Osteocyte (in vitro differentiated cells): ENCODE data around the gene LINC00305. TPM values are rescaled to one million over a fixed set of nuclear protein-coding genes. Genes with fewer than 3 reads are reported as not detected.

Experiments
- DNase-seq: peaks from one replicate; pipeline ENCODE4 v3.0.0; 2021; ENCODE audit warnings: mixed read lengths; ENCODE audit not compliant: unreplicated experiment; ENCODE audit errors: extremely low spot score
- H3K27ac Mint-ChIP-seq: one replicate; pipeline ENCODE4 v1.8.0; 2021; ENCODE audit warnings: mild to moderate bottlenecking, mixed read lengths; ENCODE audit not compliant: unreplicated experiment
- H3K27me3 Mint-ChIP-seq: one replicate; pipeline ENCODE4 v1.8.0; 2021; ENCODE audit warnings: mixed read lengths; ENCODE audit not compliant: unreplicated experiment
- H3K36me3 Mint-ChIP-seq: one replicate; pipeline ENCODE4 v1.8.0; 2021; ENCODE audit warnings: mixed read lengths; ENCODE audit not compliant: unreplicated experiment
- H3K4me1 Mint-ChIP-seq: one replicate; pipeline ENCODE4 v1.8.0; 2021; ENCODE audit warnings: mixed read lengths; ENCODE audit not compliant: unreplicated experiment
- H3K4me3 Mint-ChIP-seq: one replicate; pipeline ENCODE4 v1.8.0; 2021; ENCODE audit warnings: mild to moderate bottlenecking, moderate library complexity, mixed read lengths; ENCODE audit not compliant: unreplicated experiment
- H3K9me3 Mint-ChIP-seq: one replicate; pipeline ENCODE4 v1.8.0; 2021; ENCODE audit warnings: mixed read lengths; ENCODE audit not compliant: unreplicated experiment
- CTCF ChIP-seq: fragments of 200-600 bp; sonication (generic); IDR thresholded peaks from 2 replicates; pipeline ENCODE4 v1.5.0; 2021; ENCODE audit warnings: antibody characterized with exemption, mild to moderate bottlenecking, moderate library complexity
- total RNA-seq: library from RNA; stranded (reverse); gene quantifications from 2 replicates; pipeline ENCODE4 v1.2.1, GENCODE V29; 2021

LINC00305 gene
- total RNA-seq, 1 donor from 2014 or later, result not detected

GRCh38 chr18:64031411-64031810 lies 117.5 kb downstream of the LINC00305 start:
- TF ChIP-seq CTCF, result no peak
- no peaks in the 10 kb centered on the region for H3K9me3 Mint-ChIP-seq
- H3K4me1 Mint-ChIP-seq, result no peaks in the 10 kb centered on the region
- DNase-seq, result no peak
- no peak overlapping the region for H3K27ac Mint-ChIP-seq
- no peak overlapping the region for H3K4me3 Mint-ChIP-seq
- no peaks in the 10 kb centered on the region for H3K36me3 Mint-ChIP-seq
- peaks cover 40% of the 10 kb centered on the region for H3K27me3 Mint-ChIP-seq

Other genes starting within 250 kb of the LINC00305 start
- not detected in 2 replicates for gene SERPINB10, start 241.1 kb downstream of the LINC00305 start, total RNA-seq
- not detected in 2 replicates for gene HMSD, start 199.8 kb downstream of the LINC00305 start, total RNA-seq
- gene SERPINB8, start 179.0 kb downstream of the LINC00305 start, total RNA-seq, result 8.0 and 8.5 TPM in 2 replicates